HepG2 (cell line): ENCODE results near the gene PA2G4. TPM values are rescaled to one million over a fixed set of nuclear protein-coding genes. Genes with fewer than 3 reads are reported as not detected.

Experiments used
- CBFB ChIP-seq: sonication (generic); formaldehyde crosslinking; IDR thresholded peaks from 2 replicates; pipeline ENCODE4 v1.4.0; 2020; ENCODE audit warnings: missing genetic modification reagents
- CBX2 ChIP-seq, 2 experiments: fragments of 200-600 bp in 1 of 2; sonication (generic); formaldehyde crosslinking in 1 of 2; IDR thresholded peaks; 2 replicates each; pipeline versions ENCODE4 v1.7.0 to v1.8.1; 2018 to 2022; ENCODE audit warnings: low read depth in 2 of 2, low read length in 1 of 2, mild to moderate bottlenecking in 1 of 2, missing genetic modification reagents in 1 of 2
- MZF1 ChIP-seq: sonication (generic); formaldehyde crosslinking; IDR thresholded peaks from 2 replicates; pipeline ENCODE4 v1.8.1; 2023; ENCODE audit warnings: mild to moderate bottlenecking, missing genetic modification reagents, borderline replicate concordance
- NR2F2 ChIP-seq: IDR thresholded peaks from 2 replicates; pipeline ENCODE4 v1.6.1; 2012; ENCODE audit warnings: low read depth, inconsistent platforms, borderline replicate concordance
- RFXAP ChIP-seq: sonication (generic); formaldehyde crosslinking; IDR thresholded peaks from 2 replicates; pipeline ENCODE4 v1.4.0; 2020; ENCODE audit warnings: missing genetic modification reagents, borderline replicate concordance
- SRF ChIP-seq: IDR thresholded peaks from 2 replicates; pipeline ENCODE4 v1.6.1; 2011; ENCODE audit warnings: mild to moderate bottlenecking, low read depth, low read length, moderate library complexity
- SRY ChIP-seq: sonication (generic); formaldehyde crosslinking; IDR thresholded peaks from 2 replicates; pipeline ENCODE4 v1.8.0; 2022; ENCODE audit warnings: mild to moderate bottlenecking, missing genetic modification reagents
- ZBTB26 ChIP-seq: IDR thresholded peaks from 2 replicates; pipeline ENCODE4 v1.6.1; 2016; ENCODE audit warnings: missing compliant biosample characterization, missing genetic modification reagents, borderline replicate concordance
- ZBTB49 ChIP-seq: sonication (generic); formaldehyde crosslinking; IDR thresholded peaks from 2 replicates; pipeline ENCODE4 v1.4.0; 2020; ENCODE audit warnings: missing genetic modification reagents, borderline replicate concordance
- ZNF160 ChIP-seq: sonication (generic); formaldehyde crosslinking; IDR thresholded peaks from 2 replicates; pipeline ENCODE4 v1.8.0; 2022; ENCODE audit warnings: mild to moderate bottlenecking, inconsistent platforms, missing genetic modification reagents
- ZNF18 ChIP-seq: sonication (generic); formaldehyde crosslinking; IDR thresholded peaks from 2 replicates; pipeline ENCODE4 v1.8.0; 2022; ENCODE audit warnings: mild to moderate bottlenecking, missing genetic modification reagents; ENCODE audit not compliant: insufficient replicate concordance
- ZNF510 ChIP-seq: sonication (generic); formaldehyde crosslinking; IDR thresholded peaks from 2 replicates; pipeline ENCODE4 v1.4.0; 2020; ENCODE audit warnings: low read depth, mild to moderate bottlenecking, missing genetic modification reagents
- polyA plus RNA-seq, 8 experiments: library from polyadenylated mRNA; depleted of rRNA in 3 of 8; stranded (reverse) in 7 of 8; unstranded in 1 of 8; fragments of >200 nt; fragmentation: Illumina TruSeq in 4 of 8; extraction: Trizol in 4 of 8; gene quantifications; 2 replicates each; pipeline versions ENCODE4 v1.2.1 to v1.2.3, GENCODE V29; 2011 to 2016; ENCODE audit warnings: low read depth in 4 of 8, missing spikeins in 1 of 8, mixed read lengths in 1 of 8; ENCODE audit not compliant: insufficient read depth in 1 of 8
- total RNA-seq, 5 experiments: library from RNA; depleted of rRNA; stranded (reverse); fragments of >200 nt; fragmentation: Illumina TruSeq; extraction: Trizol; gene quantifications; 2 replicates each; pipeline ENCODE4 v1.2.3, GENCODE V29; 2016; ENCODE audit warnings: low read depth in 1 of 5
- TF ChIP-seq, protein P1 (sequence below): sonication (generic); formaldehyde crosslinking; IDR thresholded peaks from 2 replicates; pipeline ENCODE4 v1.8.0; 2022; ENCODE audit warnings: missing genetic modification reagents, mild to moderate bottlenecking, moderate library complexity, borderline replicate concordance
- TF ChIP-seq, protein P2 (sequence below): sonication (generic); formaldehyde crosslinking; IDR thresholded peaks from 2 replicates; pipeline ENCODE4 v1.5.0; 2020; ENCODE audit warnings: mild to moderate bottlenecking, missing genetic modification reagents
- TF ChIP-seq, protein P3 (sequence below): sonication (generic); formaldehyde crosslinking; IDR thresholded peaks from 2 replicates; pipeline ENCODE4 v1.5.0; 2020; ENCODE audit warnings: missing genetic modification reagents

Gene PA2G4
- total and polyA plus RNA-seq, 2 of the 13 experiments (the other 11 are each of a cell fraction or from before 2014, with no cell fraction given), result 147 to 240 TPM

DNA sequence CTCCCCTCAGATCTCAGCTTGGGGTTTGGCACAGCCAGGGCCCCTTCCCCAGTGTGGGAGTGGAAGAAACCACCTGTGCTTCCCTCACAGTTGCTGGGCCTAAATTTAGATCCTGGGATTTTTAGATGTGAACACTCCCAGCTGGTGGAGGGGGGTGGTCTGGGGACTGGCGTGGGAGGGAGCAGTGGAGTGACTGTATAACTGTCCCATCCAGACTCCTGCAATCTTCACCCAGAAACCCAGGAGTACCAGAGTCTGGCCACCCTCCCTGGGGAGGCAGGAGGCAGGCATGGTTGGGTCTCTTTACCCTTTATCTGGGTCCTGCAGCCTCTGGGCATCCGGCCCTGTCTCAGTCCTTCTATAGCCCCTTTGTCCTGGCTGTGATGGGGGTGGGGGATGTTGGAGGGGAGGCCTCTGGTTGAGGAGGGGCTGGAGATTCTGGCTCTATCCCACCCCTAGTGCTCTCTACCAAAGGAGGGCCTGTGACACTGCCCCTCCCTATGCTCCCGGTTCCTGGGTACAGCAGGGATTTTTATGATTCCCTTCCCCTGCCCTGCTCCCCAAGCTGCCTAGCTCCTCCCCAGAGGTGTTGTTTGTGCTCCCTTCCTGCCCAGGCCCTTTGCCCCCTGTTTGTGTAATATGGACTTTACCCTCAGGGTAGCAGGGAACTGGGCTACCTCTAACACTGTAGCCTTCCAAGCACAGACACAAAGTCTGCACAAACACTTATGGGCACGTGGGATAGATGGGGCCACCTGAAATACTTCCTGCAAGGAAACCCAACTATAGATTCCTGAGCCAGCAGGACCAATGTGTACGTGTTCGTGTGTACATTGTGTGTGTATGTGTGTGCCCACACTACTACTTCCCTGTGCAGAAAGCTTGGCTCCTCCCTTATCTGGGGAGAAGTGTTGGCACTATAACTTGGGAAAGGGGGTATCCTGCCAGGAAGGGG lies 22.7 kb upstream of the PA2G4 start (continued):
- TF ChIP-seq ZBTB26 (CRISPR knock-in tag) (no peak; the same call in 1 of the 2 replicates), RFXAP (CRISPR knock-in tag) (peak; percentile 90), MZF1 (CRISPR knock-in tag) (peak; percentile 97), CBFB (CRISPR knock-in tag) (peak; percentile 51; the same call in 1 of the 2 replicates), SRF (no peak), ZNF18 (peak; percentile 42), ZNF510 (CRISPR knock-in tag) (peak; percentile 73; the same call in 1 of the 2 replicates), NR2F2 (peak; percentile 89), SRY (no peak), CBX2 (IDR thresholded peaks at IDR 0.05; ENCODE audit: low read depth, low read length) (no peak), CBX2 (CRISPR knock-in tag; IDR thresholded peaks at IDR 0.05; ENCODE audit: low read depth) (no peak), ZNF160 (peak; percentile 77; the same call in 1 of the 2 replicates), ZBTB49 (CRISPR knock-in tag) (peak; percentile 66; the same call in 1 of the 2 replicates)
- TF ChIP-seq, protein P1, sequence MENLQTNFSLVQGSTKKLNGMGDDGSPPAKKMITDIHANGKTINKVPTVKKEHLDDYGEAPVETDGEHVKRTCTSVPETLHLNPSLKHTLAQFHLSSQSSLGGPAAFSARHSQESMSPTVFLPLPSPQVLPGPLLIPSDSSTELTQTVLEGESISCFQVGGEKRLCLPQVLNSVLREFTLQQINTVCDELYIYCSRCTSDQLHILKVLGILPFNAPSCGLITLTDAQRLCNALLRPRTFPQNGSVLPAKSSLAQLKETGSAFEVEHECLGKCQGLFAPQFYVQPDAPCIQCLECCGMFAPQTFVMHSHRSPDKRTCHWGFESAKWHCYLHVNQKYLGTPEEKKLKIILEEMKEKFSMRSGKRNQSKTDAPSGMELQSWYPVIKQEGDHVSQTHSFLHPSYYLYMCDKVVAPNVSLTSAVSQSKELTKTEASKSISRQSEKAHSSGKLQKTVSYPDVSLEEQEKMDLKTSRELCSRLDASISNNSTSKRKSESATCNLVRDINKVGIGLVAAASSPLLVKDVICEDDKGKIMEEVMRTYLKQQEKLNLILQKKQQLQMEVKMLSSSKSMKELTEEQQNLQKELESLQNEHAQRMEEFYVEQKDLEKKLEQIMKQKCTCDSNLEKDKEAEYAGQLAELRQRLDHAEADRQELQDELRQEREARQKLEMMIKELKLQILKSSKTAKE (CRISPR knock-in tag), result peak; percentile 99
- TF ChIP-seq, protein P2, sequence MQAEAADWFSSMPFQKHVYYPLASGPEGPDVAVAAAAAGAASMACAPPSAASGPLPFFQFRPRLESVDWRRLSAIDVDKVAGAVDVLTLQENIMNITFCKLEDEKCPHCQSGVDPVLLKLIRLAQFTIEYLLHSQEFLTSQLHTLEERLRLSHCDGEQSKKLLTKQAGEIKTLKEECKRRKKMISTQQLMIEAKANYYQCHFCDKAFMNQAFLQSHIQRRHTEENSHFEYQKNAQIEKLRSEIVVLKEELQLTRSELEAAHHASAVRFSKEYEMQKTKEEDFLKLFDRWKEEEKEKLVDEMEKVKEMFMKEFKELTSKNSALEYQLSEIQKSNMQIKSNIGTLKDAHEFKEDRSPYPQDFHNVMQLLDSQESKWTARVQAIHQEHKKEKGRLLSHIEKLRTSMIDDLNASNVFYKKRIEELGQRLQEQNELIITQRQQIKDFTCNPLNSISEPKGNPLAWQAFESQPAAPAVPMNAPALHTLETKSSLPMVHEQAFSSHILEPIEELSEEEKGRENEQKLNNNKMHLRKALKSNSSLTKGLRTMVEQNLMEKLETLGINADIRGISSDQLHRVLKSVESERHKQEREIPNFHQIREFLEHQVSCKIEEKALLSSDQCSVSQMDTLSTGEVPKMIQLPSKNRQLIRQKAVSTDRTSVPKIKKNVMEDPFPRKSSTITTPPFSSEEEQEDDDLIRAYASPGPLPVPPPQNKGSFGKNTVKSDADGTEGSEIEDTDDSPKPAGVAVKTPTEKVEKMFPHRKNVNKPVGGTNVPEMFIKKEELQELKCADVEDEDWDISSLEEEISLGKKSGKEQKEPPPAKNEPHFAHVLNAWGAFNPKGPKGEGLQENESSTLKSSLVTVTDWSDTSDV (CRISPR knock-in tag), result no peak
- TF ChIP-seq, protein P3, sequence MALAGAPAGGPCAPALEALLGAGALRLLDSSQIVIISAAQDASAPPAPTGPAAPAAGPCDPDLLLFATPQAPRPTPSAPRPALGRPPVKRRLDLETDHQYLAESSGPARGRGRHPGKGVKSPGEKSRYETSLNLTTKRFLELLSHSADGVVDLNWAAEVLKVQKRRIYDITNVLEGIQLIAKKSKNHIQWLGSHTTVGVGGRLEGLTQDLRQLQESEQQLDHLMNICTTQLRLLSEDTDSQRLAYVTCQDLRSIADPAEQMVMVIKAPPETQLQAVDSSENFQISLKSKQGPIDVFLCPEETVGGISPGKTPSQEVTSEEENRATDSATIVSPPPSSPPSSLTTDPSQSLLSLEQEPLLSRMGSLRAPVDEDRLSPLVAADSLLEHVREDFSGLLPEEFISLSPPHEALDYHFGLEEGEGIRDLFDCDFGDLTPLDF (CRISPR knock-in tag), result no peak
